H1 (cell line): ENCODE data around the gene MFGE8. TPM values are rescaled to one million over a fixed set of nuclear protein-coding genes. Genes with fewer than 3 reads are reported as not detected.

Experiments used
- CTCF ChIA-PET: fragments of 300-600 bp; sonication (Branson Sonifier 250); formaldehyde crosslinking; loops from one replicate; lab custom pipeline; 2021; ENCODE audit not compliant: partially characterized antibody; lab: Charles Lee
- POLR2A ChIA-PET: fragments of 300-600 bp; sonication (Branson Sonifier 250); formaldehyde crosslinking; loops from one replicate; lab custom pipeline; 2021; ENCODE audit warnings: inconsistent platforms; ENCODE audit not compliant: partially characterized antibody; lab: Charles Lee
- DNase-seq, 2 experiments: peaks; one replicate each; pipeline versions ENCODE4 v3.0.0 to v3.0.0-alpha.2; 2010 to 2022; ENCODE audit warnings: low spot score in 2 of 2, low read depth in 1 of 2, mixed read lengths in 1 of 2
- FAIRE-seq: peaks from 2 replicates; lab custom pipeline; 2011; peaks lifted over from hg19 to GRCh38; lab: Jason Lieb, UNC
- H2AFZ ChIP-seq: 2 replicates; pipeline ENCODE4 v1.8.1; 2012; ENCODE audit warnings: low read length, inconsistent platforms
- H2AK5ac ChIP-seq: 2 replicates; pipeline ENCODE4 v1.6.1; 2013; ENCODE audit warnings: low read depth, low read length
- H2BK120ac ChIP-seq: replicated peaks from 2 replicates; pipeline ENCODE3; 2013; ENCODE audit warnings: low read depth, low read length, inconsistent platforms
- H2BK12ac ChIP-seq: 2 replicates; pipeline ENCODE4 v1.6.1; 2013; ENCODE audit warnings: low read depth, low read length
- H2BK15ac ChIP-seq: 2 replicates; pipeline ENCODE4 v1.6.1; 2013; ENCODE audit warnings: low read length
- H2BK20ac ChIP-seq: 2 replicates; pipeline ENCODE4 v1.6.1; 2013; ENCODE audit warnings: low read length
- H2BK5ac ChIP-seq: 2 replicates; pipeline ENCODE4 v1.6.1; 2013; ENCODE audit warnings: low read depth, low read length
- H3K14ac ChIP-seq: 2 replicates; pipeline ENCODE4 v1.6.1; 2013; ENCODE audit warnings: inconsistent platforms; ENCODE audit not compliant: insufficient read length
- H3K18ac ChIP-seq: 2 replicates; pipeline ENCODE4 v1.6.1; 2013; ENCODE audit warnings: low read length; ENCODE audit errors: extremely low read depth
- H3K23ac ChIP-seq: 2 replicates; pipeline ENCODE4 v1.6.1; 2013; ENCODE audit warnings: inconsistent platforms; ENCODE audit not compliant: insufficient read length
- H3K23me2 ChIP-seq: 2 replicates; pipeline ENCODE4 v1.6.1; 2013; ENCODE audit warnings: low read depth, low read length
- H3K27ac ChIP-seq: 2 replicates; pipeline ENCODE4 v1.6.1; 2011; ENCODE audit warnings: low read depth, low read length, inconsistent platforms
- H3K27me3 ChIP-seq, 4 experiments: replicated peaks in 1 of 4; 1 replicate in 1 of 4; 2 replicates in 3 of 4; pipeline versions ENCODE4 v1.6.1 to v1.8.1; 2011 to 2013; ENCODE audit warnings: low read length in 3 of 4, mild to moderate bottlenecking in 3 of 4, inconsistent platforms in 2 of 4, mixed read lengths in 2 of 4, moderate library complexity in 1 of 4; ENCODE audit not compliant: control insufficient read depth in 3 of 4, insufficient read depth in 3 of 4; ENCODE audit errors: extremely low read depth in 1 of 4
- H3K36me3 ChIP-seq, 4 experiments: 2 replicates each; pipeline versions ENCODE4 v1.6.1 to v1.8.1; 2011 to 2013; ENCODE audit warnings: mild to moderate bottlenecking in 4 of 4, low read length in 3 of 4, moderate library complexity in 2 of 4, control low read depth in 1 of 4, inconsistent platforms in 1 of 4; ENCODE audit not compliant: insufficient read depth in 4 of 4, control insufficient read depth in 2 of 4
- H3K4ac ChIP-seq: replicated peaks from 2 replicates; pipeline ENCODE3; 2013; ENCODE audit warnings: low read length, low read depth, mixed read lengths, inconsistent platforms; ENCODE audit not compliant: insufficient read length
- H3K4me1 ChIP-seq, 4 experiments: replicated peaks in 1 of 4; 1 replicate in 1 of 4; 2 replicates in 3 of 4; pipeline versions ENCODE4 v1.6.1 to v1.8.1; 2011 to 2013; ENCODE audit warnings: low read length in 3 of 4, inconsistent platforms in 2 of 4, mixed read lengths in 1 of 4; ENCODE audit not compliant: insufficient read depth in 4 of 4, control insufficient read depth in 3 of 4
- H3K4me2 ChIP-seq, 2 experiments: 2 replicates each; pipeline versions ENCODE4 v1.6.1 to v1.8.1; 2011 to 2013; ENCODE audit warnings: low read depth in 2 of 2, low read length in 2 of 2, control low read depth in 1 of 2, inconsistent platforms in 1 of 2, mild to moderate bottlenecking in 1 of 2; ENCODE audit not compliant: insufficient read depth in 1 of 2
- H3K4me3 ChIP-seq, 4 experiments: fragments of 200-600, 300-600 bp in 1 of 4; sonication (generic), shearing (Covaris generic), sonication (Bioruptor Twin) in 1 of 4; 2 replicates each; pipeline versions ENCODE4 v1.5.1 to v1.8.1; 2011 to 2016; ENCODE audit warnings: low read length in 4 of 4, low read depth in 3 of 4, control low read depth in 2 of 4, inconsistent platforms in 2 of 4, mild to moderate bottlenecking in 2 of 4, mixed read lengths in 1 of 4, moderate library complexity in 1 of 4; ENCODE audit not compliant: insufficient read depth in 2 of 4; ENCODE audit errors: extremely low read depth in 1 of 4
- H3K56ac ChIP-seq: replicated peaks from 2 replicates; pipeline ENCODE3; 2013; ENCODE audit warnings: low read depth, mild to moderate bottlenecking, mixed read lengths, low read length, inconsistent platforms; ENCODE audit not compliant: insufficient read length
- H3K79me1 ChIP-seq: 2 replicates; pipeline ENCODE4 v1.6.1; 2013; ENCODE audit warnings: low read depth, low read length, control low read depth
- H3K79me2 ChIP-seq, 2 experiments: 2 replicates each; pipeline versions ENCODE4 v1.6.1 to v1.8.1; 2012 to 2013; ENCODE audit warnings: low read length in 2 of 2, mild to moderate bottlenecking in 2 of 2, inconsistent platforms in 1 of 2; ENCODE audit not compliant: insufficient read depth in 2 of 2, control insufficient read depth in 1 of 2
- H3K9ac ChIP-seq, 4 experiments: replicated peaks in 1 of 4; 1 replicate in 1 of 4; 2 replicates in 3 of 4; pipeline versions ENCODE4 v1.6.1 to v1.8.1; 2011 to 2013; ENCODE audit warnings: low read depth in 3 of 4, low read length in 3 of 4, control low read depth in 2 of 4, mild to moderate bottlenecking in 2 of 4, moderate library complexity in 2 of 4, inconsistent platforms in 1 of 4; ENCODE audit errors: extremely low read depth in 1 of 4
- H3K9me3 ChIP-seq, 2 experiments: 2 replicates each; pipeline versions ENCODE4 v1.6.1 to v1.8.1; 2012 to 2013; ENCODE audit warnings: mild to moderate bottlenecking in 2 of 2, moderate library complexity in 2 of 2, control low read depth in 1 of 2, inconsistent platforms in 1 of 2, low read depth in 1 of 2, low read length in 1 of 2, mixed read lengths in 1 of 2; ENCODE audit not compliant: insufficient read depth in 2 of 2
- H4K20me1 ChIP-seq, 2 experiments: replicated peaks in 1 of 2; 2 replicates each; pipeline versions ENCODE3 to v1.8.1; 2011 to 2013; ENCODE audit warnings: inconsistent platforms in 2 of 2, low read length in 2 of 2, mild to moderate bottlenecking in 1 of 2; ENCODE audit not compliant: insufficient read depth in 2 of 2, control insufficient read depth in 1 of 2
- H4K5ac ChIP-seq: 2 replicates; pipeline ENCODE4 v1.6.1; 2013; ENCODE audit warnings: low read length, low read depth, mixed read lengths, inconsistent platforms; ENCODE audit not compliant: insufficient read length
- H4K8ac ChIP-seq: 2 replicates; pipeline ENCODE4 v1.8.0; 2013; ENCODE audit warnings: mild to moderate bottlenecking, moderate library complexity, low read length, inconsistent platforms; ENCODE audit not compliant: insufficient read depth; ENCODE audit errors: extremely low read depth
- H4K91ac ChIP-seq: replicated peaks from 2 replicates; pipeline ENCODE3; 2013; ENCODE audit warnings: low read length, mixed read lengths, inconsistent platforms; ENCODE audit not compliant: insufficient read length
- POLR2A ChIP-seq, 2 experiments: IDR thresholded peaks; 1 replicate in 1 of 2; 2 replicates in 1 of 2; pipeline ENCODE4 v1.6.1; 2011; ENCODE audit warnings: low read depth in 2 of 2, low read length in 2 of 2, mild to moderate bottlenecking in 2 of 2; ENCODE audit errors: control extremely low read depth in 1 of 2
- POLR2AphosphoS5 ChIP-seq: IDR thresholded peaks from 2 replicates; pipeline ENCODE4 v1.6.1; 2011; ENCODE audit warnings: low read depth, low read length
- SIRT6 ChIP-seq: IDR thresholded peaks from one replicate; pipeline ENCODE4 v1.7.1; 2012; ENCODE audit warnings: low read length, inconsistent platforms
- WGBS, 2 experiments: shearing (Covaris generic) in 1 of 2; methylation state at CpG; one replicate each; pipeline versions ENCODE4 v1.1.6 to v1.1.7; 2013 to 2015; ENCODE audit warnings: low lambda C conversion rate in 2 of 2, mixed read lengths in 2 of 2, inconsistent platforms in 1 of 2, low coverage in 1 of 2, missing lambda C conversion rate in 1 of 2; ENCODE audit not compliant: insufficient replicate concordance in 2 of 2, insufficient coverage in 1 of 2, insufficient read length in 1 of 2; ENCODE audit errors: extremely low coverage in 1 of 2, missing lambda C conversion rate in 1 of 2; 5-methylcytosine and 5-hydroxymethylcytosine counted together
- polyA plus RNA-seq, 7 experiments: library from polyadenylated mRNA; depleted of rRNA in 3 of 7; stranded (reverse) in 5 of 7; unstranded in 2 of 7; fragments of >200 nt in 5 of 7; fragments of 200-250 nt in 2 of 7; gene quantifications; 1 replicate in 5 of 7; 2 replicates in 1 of 7; 4 replicates in 1 of 7; pipeline versions ENCODE4 v1.2.1 to v1.2.3, GENCODE V29; 2011 to 2013; ENCODE audit warnings: missing spikeins in 2 of 7, mixed read lengths in 2 of 7
- total RNA-seq: library from RNA; stranded (reverse); fragmentation: NEBNext Ultra II Directional; extraction: Animal tissue kit (Norgen Biotek cat#: 25700); gene quantifications from 2 replicates; pipeline ENCODE4 v1.2.1, GENCODE V29; 2021

Gene MFGE8
- total and polyA plus RNA-seq, 2 of the 8 experiments (the other 6 are each of a cell fraction or from before 2014, with no cell fraction given) = 1,237 to 2,117 TPM

DNA sequence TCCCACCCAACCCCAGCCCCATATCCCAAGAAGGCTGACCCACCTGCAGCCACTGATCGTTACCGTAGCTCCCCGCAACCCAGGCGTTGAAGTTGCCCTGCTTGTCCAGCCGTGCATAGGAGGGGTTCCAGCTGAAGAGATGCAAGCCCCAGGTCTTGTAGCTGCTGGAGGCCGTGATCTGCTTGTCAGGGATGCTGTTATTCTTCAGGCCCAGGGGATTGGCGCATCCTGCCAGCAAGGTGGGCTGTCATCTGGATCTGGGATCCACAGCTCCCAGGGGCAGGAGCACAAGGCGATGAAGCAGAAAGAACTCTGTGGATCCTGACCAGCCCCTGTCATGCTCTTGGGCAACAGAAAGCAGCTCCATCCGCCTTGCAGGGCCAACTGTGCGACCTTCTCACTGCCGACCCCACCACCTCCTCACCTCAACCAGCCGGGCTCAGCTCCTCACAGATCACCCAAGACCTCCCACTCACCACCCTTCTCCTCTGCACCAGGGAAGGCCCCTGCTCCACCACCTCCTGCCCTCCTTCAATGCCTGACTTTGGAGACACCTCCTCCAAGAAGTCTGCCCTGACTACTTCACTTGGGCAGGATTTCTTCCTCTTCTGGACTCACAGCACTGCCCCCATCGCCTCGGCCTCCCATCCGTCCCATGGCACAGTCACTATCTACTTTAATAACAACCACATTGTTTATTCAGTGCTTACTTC is 11.5 kb downstream of the MFGE8 start:
- FAIRE-seq = no peak
- CTCF ChIA-PET = interaction anchor here (0.6 to 7.8 kb wide), 14 partner anchors 9 to 269 kb away, joined by 3 to 94 read pairs (median 4); partner anchors contain the start of gene HAPLN3

More for the DNA sequence above, 11.5 kb downstream of the MFGE8 start:
- POLR2A ChIA-PET = interaction anchor here (1.0 to 27.2 kb wide), 12 partner anchors 8 to 139 kb away, joined by 3 to 607 read pairs (median 4); partner anchors contain the start of genes HAPLN3 and MFGE8
- H2BK12ac ChIP-seq = no peak overlapping the region
- no peaks in the 10 kb centered on the region; a peak in 1 of 4 replicates for H3K9me3 ChIP-seq
- H3K23ac ChIP-seq = no peak overlapping the region
- no peak overlapping the region for H3K14ac ChIP-seq
- 93% methylated on average over 14 of the region's 15 CpGs; no CpG with 5 or more reads in 1 of the 2 experiments for WGBS, 2 experiments
- no peak overlapping the region for H3K4me2 ChIP-seq
- H3K4me3 ChIP-seq = no peak overlapping the region
- H2BK120ac ChIP-seq = no peak overlapping the region
- H3K27ac ChIP-seq = 0 out of 2 replicates have a peak overlapping the region, but pooled peaks have one; percentile 7
- H2AK5ac ChIP-seq = no peak overlapping the region
- peaks cover 5% of the 10 kb centered on the region; the same call in 1 of the 2 replicates for H3K23me2 ChIP-seq
- H3K27me3 ChIP-seq = no peaks in the 10 kb centered on the region
- H3K18ac ChIP-seq = no peak overlapping the region
- no peak overlapping the region for H2BK15ac ChIP-seq
- H4K8ac ChIP-seq = no peak overlapping the region
- peaks cover 14% of the 10 kb centered on the region for H3K79me1 ChIP-seq
- peaks cover 51 to 85% (median 70%) of the 10 kb centered on the region in 4 experiments for H3K36me3 ChIP-seq
- H4K5ac ChIP-seq = no peak overlapping the region
- H2BK20ac ChIP-seq = no peak overlapping the region
- H2AFZ ChIP-seq = no peak overlapping the region
- H3K79me2 ChIP-seq = peaks cover 0 to 33% of the 10 kb centered on the region in 2 experiments; a peak in 1 of 4 replicates
- no peak overlapping the region for H3K56ac ChIP-seq
- no peak for DNase-seq
- H4K20me1 ChIP-seq = peaks cover 20 to 47% of the 10 kb centered on the region in 2 experiments
- H3K9ac ChIP-seq = no peak overlapping the region
- TF ChIP-seq POLR2A (IDR thresholded peaks at IDR 0.05; ENCODE audit: control extremely low read depth in 1 of 2, low read depth in 2 of 2, low read length in 2 of 2) = peak in 1 of 2 experiments; percentile 60; a peak in 1 of 3 replicates
- no peak for TF ChIP-seq SIRT6
- TF ChIP-seq POLR2AphosphoS5 = peak; percentile 74; the same call in 1 of the 2 replicates
- no peak overlapping the region for H3K4ac ChIP-seq
- no peak overlapping the region; the same call in 1 of the 2 replicates for H2BK5ac ChIP-seq
- no peak overlapping the region for H4K91ac ChIP-seq
- peaks cover 0 to 36% (median 20%) of the 10 kb centered on the region in 4 experiments; a peak in 6 of 7 replicates for H3K4me1 ChIP-seq
